H1 (cell line): Measurements from ENCODE around the gene NPFF. TPM values are rescaled to one million over a fixed set of nuclear protein-coding genes. Genes with fewer than 3 reads are reported as not detected.
A peak's percentile ranks its signal among the peaks of the same experiment; 100 is the strongest.

Experiments used
- CTCF ChIA-PET: fragments of 300-600 bp; sonication (Branson Sonifier 250); formaldehyde crosslinking; loops from one replicate; lab custom pipeline; 2021; ENCODE audit not compliant: partially characterized antibody; lab: Charles Lee
- POLR2A ChIA-PET: fragments of 300-600 bp; sonication (Branson Sonifier 250); formaldehyde crosslinking; loops from one replicate; lab custom pipeline; 2021; ENCODE audit warnings: inconsistent platforms; ENCODE audit not compliant: partially characterized antibody; lab: Charles Lee
- DNase-seq, 2 experiments: peaks; one replicate each; pipeline versions ENCODE4 v3.0.0 to v3.0.0-alpha.2; 2010 to 2022; ENCODE audit warnings: low spot score in 2 of 2, low read depth in 1 of 2, mixed read lengths in 1 of 2
- FAIRE-seq: peaks from 2 replicates; lab custom pipeline; 2011; peaks lifted over from hg19 to GRCh38; lab: Jason Lieb, UNC
- H2AFZ ChIP-seq: 2 replicates; pipeline ENCODE4 v1.8.1; 2012; ENCODE audit warnings: low read length, inconsistent platforms
- H2AK5ac ChIP-seq: 2 replicates; pipeline ENCODE4 v1.6.1; 2013; ENCODE audit warnings: low read depth, low read length
- H2BK120ac ChIP-seq: replicated peaks from 2 replicates; pipeline ENCODE3; 2013; ENCODE audit warnings: low read depth, low read length, inconsistent platforms
- H2BK12ac ChIP-seq: 2 replicates; pipeline ENCODE4 v1.6.1; 2013; ENCODE audit warnings: low read depth, low read length
- H2BK15ac ChIP-seq: 2 replicates; pipeline ENCODE4 v1.6.1; 2013; ENCODE audit warnings: low read length
- H2BK20ac ChIP-seq: 2 replicates; pipeline ENCODE4 v1.6.1; 2013; ENCODE audit warnings: low read length
- H2BK5ac ChIP-seq: 2 replicates; pipeline ENCODE4 v1.6.1; 2013; ENCODE audit warnings: low read depth, low read length
- H3K14ac ChIP-seq: 2 replicates; pipeline ENCODE4 v1.6.1; 2013; ENCODE audit warnings: inconsistent platforms; ENCODE audit not compliant: insufficient read length
- H3K18ac ChIP-seq: 2 replicates; pipeline ENCODE4 v1.6.1; 2013; ENCODE audit warnings: low read length; ENCODE audit errors: extremely low read depth
- H3K23ac ChIP-seq: 2 replicates; pipeline ENCODE4 v1.6.1; 2013; ENCODE audit warnings: inconsistent platforms; ENCODE audit not compliant: insufficient read length
- H3K23me2 ChIP-seq: 2 replicates; pipeline ENCODE4 v1.6.1; 2013; ENCODE audit warnings: low read depth, low read length
- H3K27ac ChIP-seq: 2 replicates; pipeline ENCODE4 v1.6.1; 2011; ENCODE audit warnings: low read depth, low read length, inconsistent platforms
- H3K27me3 ChIP-seq, 4 experiments: replicated peaks in 1 of 4; 1 replicate in 1 of 4; 2 replicates in 3 of 4; pipeline versions ENCODE4 v1.6.1 to v1.8.1; 2011 to 2013; ENCODE audit warnings: low read length in 3 of 4, mild to moderate bottlenecking in 3 of 4, inconsistent platforms in 2 of 4, mixed read lengths in 2 of 4, moderate library complexity in 1 of 4; ENCODE audit not compliant: control insufficient read depth in 3 of 4, insufficient read depth in 3 of 4; ENCODE audit errors: extremely low read depth in 1 of 4
- H3K36me3 ChIP-seq, 4 experiments: 2 replicates each; pipeline versions ENCODE4 v1.6.1 to v1.8.1; 2011 to 2013; ENCODE audit warnings: mild to moderate bottlenecking in 4 of 4, low read length in 3 of 4, moderate library complexity in 2 of 4, control low read depth in 1 of 4, inconsistent platforms in 1 of 4; ENCODE audit not compliant: insufficient read depth in 4 of 4, control insufficient read depth in 2 of 4
- H3K4ac ChIP-seq: replicated peaks from 2 replicates; pipeline ENCODE3; 2013; ENCODE audit warnings: low read length, low read depth, mixed read lengths, inconsistent platforms; ENCODE audit not compliant: insufficient read length
- H3K4me1 ChIP-seq, 4 experiments: replicated peaks in 1 of 4; 1 replicate in 1 of 4; 2 replicates in 3 of 4; pipeline versions ENCODE4 v1.6.1 to v1.8.1; 2011 to 2013; ENCODE audit warnings: low read length in 3 of 4, inconsistent platforms in 2 of 4, mixed read lengths in 1 of 4; ENCODE audit not compliant: insufficient read depth in 4 of 4, control insufficient read depth in 3 of 4
- H3K4me2 ChIP-seq, 2 experiments: 2 replicates each; pipeline versions ENCODE4 v1.6.1 to v1.8.1; 2011 to 2013; ENCODE audit warnings: low read depth in 2 of 2, low read length in 2 of 2, control low read depth in 1 of 2, inconsistent platforms in 1 of 2, mild to moderate bottlenecking in 1 of 2; ENCODE audit not compliant: insufficient read depth in 1 of 2
- H3K4me3 ChIP-seq, 4 experiments: fragments of 200-600, 300-600 bp in 1 of 4; sonication (generic), shearing (Covaris generic), sonication (Bioruptor Twin) in 1 of 4; 2 replicates each; pipeline versions ENCODE4 v1.5.1 to v1.8.1; 2011 to 2016; ENCODE audit warnings: low read length in 4 of 4, low read depth in 3 of 4, control low read depth in 2 of 4, inconsistent platforms in 2 of 4, mild to moderate bottlenecking in 2 of 4, mixed read lengths in 1 of 4, moderate library complexity in 1 of 4; ENCODE audit not compliant: insufficient read depth in 2 of 4; ENCODE audit errors: extremely low read depth in 1 of 4
- H3K56ac ChIP-seq: replicated peaks from 2 replicates; pipeline ENCODE3; 2013; ENCODE audit warnings: low read depth, mild to moderate bottlenecking, mixed read lengths, low read length, inconsistent platforms; ENCODE audit not compliant: insufficient read length
- H3K79me1 ChIP-seq: 2 replicates; pipeline ENCODE4 v1.6.1; 2013; ENCODE audit warnings: low read depth, low read length, control low read depth
- H3K79me2 ChIP-seq, 2 experiments: 2 replicates each; pipeline versions ENCODE4 v1.6.1 to v1.8.1; 2012 to 2013; ENCODE audit warnings: low read length in 2 of 2, mild to moderate bottlenecking in 2 of 2, inconsistent platforms in 1 of 2; ENCODE audit not compliant: insufficient read depth in 2 of 2, control insufficient read depth in 1 of 2
- H3K9ac ChIP-seq, 4 experiments: replicated peaks in 1 of 4; 1 replicate in 1 of 4; 2 replicates in 3 of 4; pipeline versions ENCODE4 v1.6.1 to v1.8.1; 2011 to 2013; ENCODE audit warnings: low read depth in 3 of 4, low read length in 3 of 4, control low read depth in 2 of 4, mild to moderate bottlenecking in 2 of 4, moderate library complexity in 2 of 4, inconsistent platforms in 1 of 4; ENCODE audit errors: extremely low read depth in 1 of 4
- H3K9me3 ChIP-seq, 2 experiments: 2 replicates each; pipeline versions ENCODE4 v1.6.1 to v1.8.1; 2012 to 2013; ENCODE audit warnings: mild to moderate bottlenecking in 2 of 2, moderate library complexity in 2 of 2, control low read depth in 1 of 2, inconsistent platforms in 1 of 2, low read depth in 1 of 2, low read length in 1 of 2, mixed read lengths in 1 of 2; ENCODE audit not compliant: insufficient read depth in 2 of 2
- H4K20me1 ChIP-seq, 2 experiments: replicated peaks in 1 of 2; 2 replicates each; pipeline versions ENCODE3 to v1.8.1; 2011 to 2013; ENCODE audit warnings: inconsistent platforms in 2 of 2, low read length in 2 of 2, mild to moderate bottlenecking in 1 of 2; ENCODE audit not compliant: insufficient read depth in 2 of 2, control insufficient read depth in 1 of 2
- H4K5ac ChIP-seq: 2 replicates; pipeline ENCODE4 v1.6.1; 2013; ENCODE audit warnings: low read length, low read depth, mixed read lengths, inconsistent platforms; ENCODE audit not compliant: insufficient read length
- H4K8ac ChIP-seq: 2 replicates; pipeline ENCODE4 v1.8.0; 2013; ENCODE audit warnings: mild to moderate bottlenecking, moderate library complexity, low read length, inconsistent platforms; ENCODE audit not compliant: insufficient read depth; ENCODE audit errors: extremely low read depth
- H4K91ac ChIP-seq: replicated peaks from 2 replicates; pipeline ENCODE3; 2013; ENCODE audit warnings: low read length, mixed read lengths, inconsistent platforms; ENCODE audit not compliant: insufficient read length
- CHD2 ChIP-seq: IDR thresholded peaks from 2 replicates; pipeline ENCODE4 v1.6.1; 2012; ENCODE audit warnings: low read length, improper control_type of control experiment
- FOSL1 ChIP-seq: IDR thresholded peaks from 2 replicates; pipeline ENCODE4 v1.6.1; 2011; ENCODE audit warnings: mild to moderate bottlenecking, low read depth, low read length, moderate library complexity; ENCODE audit not compliant: insufficient read depth
- GABPA ChIP-seq: IDR thresholded peaks from 2 replicates; pipeline ENCODE4 v1.6.1; 2011; ENCODE audit warnings: mild to moderate bottlenecking, low read length, moderate library complexity, borderline replicate concordance; ENCODE audit not compliant: insufficient read depth
- HDAC6 ChIP-seq: IDR thresholded peaks from one replicate; pipeline ENCODE4 v1.7.1; 2012; ENCODE audit warnings: low read depth, mild to moderate bottlenecking, inconsistent platforms, low read length, moderate library complexity
- JUND ChIP-seq: IDR thresholded peaks from 2 replicates; pipeline ENCODE4 v1.6.1; 2011; ENCODE audit warnings: mild to moderate bottlenecking, improper control_type of control experiment, low read length
- MAFK ChIP-seq: IDR thresholded peaks from 2 replicates; pipeline ENCODE4 v1.6.1; 2012; ENCODE audit warnings: low read depth, mild to moderate bottlenecking, improper control_type of control experiment, low read length
- NANOG ChIP-seq: IDR thresholded peaks from 2 replicates; pipeline ENCODE4 v1.6.1; 2011; ENCODE audit warnings: low read length, low read depth, mild to moderate bottlenecking, inconsistent platforms; ENCODE audit not compliant: insufficient read depth, poor library complexity, severe bottlenecking
- POLR2A ChIP-seq, 2 experiments: IDR thresholded peaks; 1 replicate in 1 of 2; 2 replicates in 1 of 2; pipeline ENCODE4 v1.6.1; 2011; ENCODE audit warnings: low read depth in 2 of 2, low read length in 2 of 2, mild to moderate bottlenecking in 2 of 2; ENCODE audit errors: control extremely low read depth in 1 of 2
- RXRA ChIP-seq: IDR thresholded peaks from 2 replicates; pipeline ENCODE4 v1.6.1; 2011; ENCODE audit warnings: low read depth, mild to moderate bottlenecking, low read length, moderate library complexity; ENCODE audit not compliant: insufficient read depth
- SIRT6 ChIP-seq: IDR thresholded peaks from one replicate; pipeline ENCODE4 v1.7.1; 2012; ENCODE audit warnings: low read length, inconsistent platforms
- WGBS, 2 experiments: shearing (Covaris generic) in 1 of 2; methylation state at CpG; one replicate each; pipeline versions ENCODE4 v1.1.6 to v1.1.7; 2013 to 2015; ENCODE audit warnings: low lambda C conversion rate in 2 of 2, mixed read lengths in 2 of 2, inconsistent platforms in 1 of 2, low coverage in 1 of 2, missing lambda C conversion rate in 1 of 2; ENCODE audit not compliant: insufficient replicate concordance in 2 of 2, insufficient coverage in 1 of 2, insufficient read length in 1 of 2; ENCODE audit errors: extremely low coverage in 1 of 2, missing lambda C conversion rate in 1 of 2; 5-methylcytosine and 5-hydroxymethylcytosine counted together
- polyA plus RNA-seq, 7 experiments: library from polyadenylated mRNA; depleted of rRNA in 3 of 7; stranded (reverse) in 5 of 7; unstranded in 2 of 7; fragments of >200 nt in 5 of 7; fragments of 200-250 nt in 2 of 7; gene quantifications; 1 replicate in 5 of 7; 2 replicates in 1 of 7; 4 replicates in 1 of 7; pipeline versions ENCODE4 v1.2.1 to v1.2.3, GENCODE V29; 2011 to 2013; ENCODE audit warnings: missing spikeins in 2 of 7, mixed read lengths in 2 of 7
- total RNA-seq: library from RNA; stranded (reverse); fragmentation: NEBNext Ultra II Directional; extraction: Animal tissue kit (Norgen Biotek cat#: 25700); gene quantifications from 2 replicates; pipeline ENCODE4 v1.2.1, GENCODE V29; 2021
- TF ChIP-seq, protein P1 (sequence below): IDR thresholded peaks from 2 replicates; pipeline ENCODE4 v1.6.1; 2011; ENCODE audit warnings: low read depth, mild to moderate bottlenecking, low read length; ENCODE audit not compliant: insufficient read depth

Gene NPFF
- total and polyA plus RNA-seq, 2 of the 8 experiments (the other 6 are each of a cell fraction or from before 2014, with no cell fraction given), result not detected

DNA sequence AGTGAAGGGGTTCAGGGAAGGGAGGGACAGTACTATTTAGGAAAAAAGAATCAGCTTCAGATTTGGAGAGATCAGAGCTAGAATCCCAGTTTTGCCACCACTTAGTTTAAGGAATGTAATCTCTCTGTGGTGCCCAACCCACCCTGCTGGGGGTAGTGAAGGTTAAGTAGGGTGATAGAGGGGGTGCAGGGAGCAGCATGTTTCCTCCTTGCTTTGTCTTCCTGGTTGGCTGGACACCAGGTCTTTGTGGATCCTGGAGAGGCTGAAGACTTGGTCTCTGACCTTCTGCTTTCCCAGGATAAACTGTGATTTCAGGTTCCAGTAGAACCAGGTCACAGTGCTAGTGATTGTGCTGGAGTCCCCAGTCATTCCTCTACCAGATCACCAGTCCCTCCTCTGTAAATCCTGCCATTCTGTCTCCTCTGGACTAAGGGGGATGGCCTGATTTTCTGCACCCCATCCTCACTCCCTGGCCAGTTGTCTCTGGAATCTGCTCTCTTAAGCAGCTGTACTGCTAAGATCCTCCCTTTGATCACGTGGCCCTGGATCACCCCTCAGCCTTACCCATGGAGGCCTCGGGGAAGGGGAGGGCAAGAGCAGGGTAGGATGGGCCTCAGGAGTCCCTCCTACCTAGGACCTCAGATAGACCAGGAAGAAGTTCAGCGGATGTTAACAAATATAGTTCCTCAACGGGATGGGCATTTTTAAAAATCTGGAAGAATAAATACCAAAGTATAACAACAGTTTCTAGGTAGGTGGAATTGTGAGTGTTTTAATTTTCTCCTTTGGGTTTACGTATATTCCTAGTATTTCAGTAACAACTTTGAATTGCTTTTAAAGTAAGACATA, 11.2 kb downstream of the NPFF start:
- WGBS, 2 experiments, result 54% methylated on average over 5 of the region's 5 CpGs; no CpG with 5 or more reads in 1 of the 2 experiments
- Histone ChIP-seq H2BK120ac (peak overlapping the region; percentile 44), H3K23me2 (peaks cover 29% of the 10 kb centered on the region), H3K27me3 (no peaks in the 10 kb centered on the region), H3K14ac (no peak overlapping the region), H2BK5ac (peak overlapping the region; percentile 77), H4K5ac (no peak overlapping the region), H3K23ac (no peak overlapping the region), H4K8ac (no peak overlapping the region), H3K79me1 (peaks cover 7% of the 10 kb centered on the region), H3K4ac (no peak overlapping the region), H3K56ac (no peak overlapping the region), H2AFZ (no peak overlapping the region), H2AK5ac (0 out of 2 replicates have a peak overlapping the region, but pooled peaks have one; percentile 55), H3K36me3 (no peaks in the 10 kb centered on the region), H3K27ac (peak overlapping the region; percentile 57), H3K9ac (peak overlapping the region in 1 of 4 experiments; percentile 28; a peak in 1 of 7 replicates), H2BK12ac (peak overlapping the region; percentile 60; the same call in 1 of the 2 replicates), H3K18ac (no peak overlapping the region; the same call in 1 of the 2 replicates), H4K20me1 (no peaks in the 10 kb centered on the region), H2BK15ac (peak overlapping the region; percentile 9), H3K4me2 (peak overlapping the region; percentile 53 to 54), H3K4me3 (peak overlapping the region in 2 of 4 experiments; percentile 2 to 27; a peak in 1 of 8 replicates), H3K79me2 (peaks cover 0 to 18% of the 10 kb centered on the region in 2 experiments; a peak in 2 of 4 replicates), H3K9me3 (no peaks in the 10 kb centered on the region), H2BK20ac (0 out of 2 replicates have a peak overlapping the region, but pooled peaks have one; percentile 8), H3K4me1 (peaks cover 15 to 51% (median 21%) of the 10 kb centered on the region in 4 experiments), H4K91ac (peak overlapping the region; percentile 71)
- ChIA-PET POLR2A (interaction anchor here (0.8 to 67.0 kb wide), 5 partner anchors 2 to 175 kb away, joined by 3 to 3397 read pairs (median 4); partner anchors contain the start of genes AAAS, MAP3K12, NPFF and PCBP2), CTCF (interaction anchor here (0.6 to 5.5 kb wide), 4 partner anchors 12 to 207 kb away, joined by 5 to 41 read pairs (median 10); no protein-coding TSS in a partner anchor)
- no peak for FAIRE-seq
- DNase-seq, result no peak
- TF ChIP-seq NANOG (no peak), FOSL1 (no peak), POLR2A (IDR thresholded peaks at IDR 0.05; ENCODE audit: control extremely low read depth in 1 of 2, low read depth in 2 of 2, low read length in 2 of 2) (peak in 1 of 2 experiments; percentile 57; a peak in 2 of 3 replicates), GABPA (no peak), JUND (no peak), MAFK (no peak), HDAC6 (no peak), CHD2 (no peak), SIRT6 (no peak), RXRA (no peak)
- TF ChIP-seq, protein P1, sequence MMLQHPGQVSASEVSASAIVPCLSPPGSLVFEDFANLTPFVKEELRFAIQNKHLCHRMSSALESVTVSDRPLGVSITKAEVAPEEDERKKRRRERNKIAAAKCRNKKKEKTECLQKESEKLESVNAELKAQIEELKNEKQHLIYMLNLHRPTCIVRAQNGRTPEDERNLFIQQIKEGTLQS, result peak; percentile 37; the same call in 1 of the 2 replicates
